ENCODE measurements around the gene MICAL3.

MICAL3 gene

GRCh38 chr22:17954860-17955587 lies 69.3 kb downstream of the MICAL3 start:
- Histone ChIP-seq H3K4me3 (ENCODE audit: low read length) (no peak overlapping the region), H3K27me3 (replicated peaks; ENCODE audit: insufficient read depth, low read length) (no peaks in the 10 kb centered on the region), H3F3A (ENCODE audit: insufficient read depth, low read length) (no peaks in the 10 kb centered on the region), H3K4me1 (ENCODE audit: low read length) (no peaks in the 10 kb centered on the region), H3K36me3 (replicated peaks; ENCODE audit: insufficient read depth, low read length) (no peaks in the 10 kb centered on the region), H2AFZ (ENCODE audit: low read length) (no peak overlapping the region), H3K27ac (ENCODE audit: low read length) (no peak overlapping the region), H3K9me3 (replicated peaks; ENCODE audit: insufficient read depth, low read length) (no peaks in the 10 kb centered on the region), H3K9me2 (replicated peaks; ENCODE audit: insufficient read depth, low read length) (no peaks in the 10 kb centered on the region), H3K9ac (ENCODE audit: low read length) (no peak overlapping the region), H3K79me2 (ENCODE audit: low read length) (peaks cover 77% of the 10 kb centered on the region), H3K4me2 (ENCODE audit: low read depth, low read length) (no peak overlapping the region), H4K20me1 (ENCODE audit: insufficient read depth, low read length) (no peaks in the 10 kb centered on the region)
- DNase-seq: no peak
- no peak for TF ChIP-seq EZH2 (optimal IDR thresholded peaks at IDR 0.05; ENCODE audit: low read depth, low read length)
- no peak for TF ChIP-seq EZH2phosphoT487 (IDR thresholded peaks at IDR 0.05; ENCODE audit: low read length)
- TF ChIP-seq CTCF (IDR thresholded peaks at IDR 0.05; ENCODE audit: low read length): no peak

- Histone ChIP-seq H3K9ac (ENCODE audit: low read length) (no peak overlapping the region), H3K9me3 (replicated peaks; ENCODE audit: insufficient read depth, low read length) (no peaks in the 10 kb centered on the region), H3K36me3 (replicated peaks; ENCODE audit: insufficient read depth, low read length) (no peaks in the 10 kb centered on the region), H3K9me2 (replicated peaks; ENCODE audit: insufficient read depth, low read length) (no peaks in the 10 kb centered on the region), H3K27me3 (replicated peaks; ENCODE audit: insufficient read depth, low read length) (no peaks in the 10 kb centered on the region), H3K4me2 (ENCODE audit: low read depth, low read length) (no peak overlapping the region), H3F3A (ENCODE audit: insufficient read depth, low read length) (no peaks in the 10 kb centered on the region), H2AFZ (ENCODE audit: low read length) (no peak overlapping the region), H3K4me1 (ENCODE audit: low read length) (no peaks in the 10 kb centered on the region), H4K20me1 (ENCODE audit: insufficient read depth, low read length) (no peaks in the 10 kb centered on the region), H3K79me2 (ENCODE audit: low read length) (peaks cover 77% of the 10 kb centered on the region), H3K27ac (ENCODE audit: low read length) (no peak overlapping the region), H3K4me3 (ENCODE audit: low read length) (no peak overlapping the region)
- DNase-seq: no peak
- no peak for TF ChIP-seq EZH2 (optimal IDR thresholded peaks at IDR 0.05; ENCODE audit: low read depth, low read length)
- TF ChIP-seq CTCF (IDR thresholded peaks at IDR 0.05; ENCODE audit: low read length): no peak
- no peak for TF ChIP-seq EZH2phosphoT487 (IDR thresholded peaks at IDR 0.05; ENCODE audit: low read length)
Measured at GRCh38 chr22:17954200-17954859, 70.0 kb downstream of the MICAL3 start.

- Histone ChIP-seq H4K20me1 (ENCODE audit: insufficient read depth, low read length) (no peaks in the 10 kb centered on the region), H3K36me3 (replicated peaks; ENCODE audit: insufficient read depth, low read length) (no peaks in the 10 kb centered on the region), H3K4me2 (ENCODE audit: low read depth, low read length) (no peak overlapping the region), H3K27ac (ENCODE audit: low read length) (no peak overlapping the region), H3K4me1 (ENCODE audit: low read length) (no peaks in the 10 kb centered on the region), H3K79me2 (ENCODE audit: low read length) (peaks cover 85% of the 10 kb centered on the region), H3K9ac (ENCODE audit: low read length) (no peak overlapping the region), H3K9me2 (replicated peaks; ENCODE audit: insufficient read depth, low read length) (no peaks in the 10 kb centered on the region), H3K27me3 (replicated peaks; ENCODE audit: insufficient read depth, low read length) (no peaks in the 10 kb centered on the region), H3K4me3 (ENCODE audit: low read length) (no peak overlapping the region), H3F3A (ENCODE audit: insufficient read depth, low read length) (no peaks in the 10 kb centered on the region), H2AFZ (ENCODE audit: low read length) (no peak overlapping the region), H3K9me3 (replicated peaks; ENCODE audit: insufficient read depth, low read length) (no peaks in the 10 kb centered on the region)
- TF ChIP-seq CTCF (IDR thresholded peaks at IDR 0.05; ENCODE audit: low read length): no peak
- no peak for DNase-seq
Measured at GRCh38 chr22:17953147-17953546, 71.2 kb downstream of the MICAL3 start.

Measured in MM.1S (cell line).